Stimulated activated CD4-positive, alpha-beta T cell treated with anti-CD3 and anti-CD28 coated beads, TNF-alpha, amount 100 ng/mL, for 1 hour (primary cell): ENCODE data around the gene ZNF428.
"Not testable (repeated sequence)": the region's sequence is repeated elsewhere in the genome, so short reads cannot be mapped to it uniquely, and the experiment has no call there.

Experiments used
- DNase-seq, 3 donors: peaks; one replicate each; pipeline ENCODE4 v3.0.0-alpha.2; 2020; ENCODE audit warnings: low read depth in 3 of 3, low spot score in 1 of 3

Gene ZNF428, protein sequence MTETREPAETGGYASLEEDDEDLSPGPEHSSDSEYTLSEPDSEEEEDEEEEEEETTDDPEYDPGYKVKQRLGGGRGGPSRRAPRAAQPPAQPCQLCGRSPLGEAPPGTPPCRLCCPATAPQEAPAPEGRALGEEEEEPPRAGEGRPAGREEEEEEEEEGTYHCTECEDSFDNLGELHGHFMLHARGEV

DNA sequence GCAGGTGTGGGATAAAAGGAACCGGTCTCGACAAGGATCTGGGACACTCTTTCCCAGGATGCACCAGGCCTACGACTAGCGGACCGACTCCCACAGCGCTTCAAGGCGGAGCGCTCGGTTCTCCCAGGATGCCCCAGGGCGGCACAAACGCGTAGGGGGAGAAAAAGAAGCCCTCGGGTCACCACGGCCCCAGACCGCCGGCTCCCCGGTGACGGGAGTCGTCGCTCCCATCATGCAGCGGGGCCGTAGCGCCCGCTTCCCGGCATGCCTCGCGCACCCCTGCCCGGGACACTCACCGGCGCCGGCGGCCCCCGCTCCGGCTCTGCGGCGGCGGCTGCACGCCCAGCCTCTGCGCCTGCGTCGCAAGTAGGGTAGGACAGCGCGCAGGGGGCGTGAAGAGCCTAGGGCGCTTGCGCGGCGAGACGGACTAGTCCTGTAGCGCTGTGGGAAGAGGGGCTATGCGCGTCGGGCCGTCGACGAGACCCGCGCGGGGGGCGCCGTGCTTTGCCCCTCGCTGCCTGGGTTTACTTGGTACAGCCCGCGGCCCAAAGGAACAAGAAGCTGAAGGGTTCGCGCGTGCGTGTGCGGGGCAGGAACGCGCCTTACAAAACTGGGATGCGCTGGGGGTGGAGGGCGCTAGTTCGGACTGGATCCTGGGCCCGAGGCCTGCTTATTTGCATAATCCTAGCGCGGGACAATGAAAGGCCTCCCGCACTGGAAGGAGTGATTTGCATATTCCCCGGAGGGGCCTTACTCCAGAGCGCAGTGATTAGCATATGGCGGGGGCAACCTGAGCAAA lies at the start of gene ZNF428:
TSS of gene ZNF428 (minus strand) at position 368 of the 799 bp plus-strand sequence. CDS start 5,325 bp downstream, outside the sequence.
- DNase-seq, result peak; percentile 65 to 74 (median 71)

- peak; percentile 84 to 94 (median 91) for DNase-seq
Measured at GRCh38 chr19:43668406-43669109, 49.1 kb upstream of the ZNF428 start.

DNA sequence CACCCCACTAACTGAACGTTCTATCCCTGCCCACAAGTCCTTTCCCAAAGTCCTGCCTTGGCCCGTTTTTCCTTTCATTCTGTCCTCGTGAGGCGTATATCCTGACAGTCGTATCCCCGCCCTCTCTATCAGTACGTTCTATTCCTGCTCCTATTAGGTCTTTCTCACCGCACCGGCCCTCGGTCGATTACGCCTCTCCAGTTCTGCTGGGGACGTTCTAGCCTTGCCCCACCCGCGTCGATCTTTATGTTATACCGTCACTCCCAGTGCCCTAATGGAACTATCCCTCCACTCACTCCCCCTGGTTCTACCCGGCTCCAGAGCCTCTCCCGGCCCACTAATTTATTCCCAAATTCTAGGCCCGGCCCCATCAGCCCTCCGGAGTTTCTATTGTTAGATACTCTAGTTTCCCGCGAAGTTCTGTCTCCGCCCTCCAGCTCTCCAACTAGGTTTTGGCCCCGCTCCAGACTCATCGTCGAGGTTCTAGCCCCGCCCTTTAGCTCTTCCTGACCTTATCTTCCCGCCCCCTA lies 48.5 kb upstream of the ZNF428 start:
- no peak for DNase-seq

- DNase-seq, result no peak
Measured at GRCh38 chr19:43667126-43667875, 47.9 kb upstream of the ZNF428 start.

DNA sequence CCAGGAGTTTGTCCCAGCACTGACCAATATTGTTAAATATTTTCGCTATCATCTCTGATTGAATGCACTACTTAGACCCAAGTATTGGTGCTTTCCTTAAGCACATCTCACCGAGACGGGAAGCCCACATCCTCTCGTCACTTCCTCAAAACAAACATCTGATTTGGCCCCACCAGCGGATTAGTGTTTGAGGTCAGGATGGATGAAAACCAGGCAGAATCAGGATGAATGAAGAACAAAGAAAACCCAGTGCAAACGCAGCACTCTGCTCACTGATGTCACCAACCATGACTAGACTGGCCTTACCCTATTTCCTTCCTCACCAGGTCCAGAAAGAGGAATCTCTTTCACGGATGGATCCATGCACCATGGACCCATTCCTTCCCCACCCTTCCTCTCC lies 44.6 kb upstream of the ZNF428 start:
- no peak for DNase-seq

DNA sequence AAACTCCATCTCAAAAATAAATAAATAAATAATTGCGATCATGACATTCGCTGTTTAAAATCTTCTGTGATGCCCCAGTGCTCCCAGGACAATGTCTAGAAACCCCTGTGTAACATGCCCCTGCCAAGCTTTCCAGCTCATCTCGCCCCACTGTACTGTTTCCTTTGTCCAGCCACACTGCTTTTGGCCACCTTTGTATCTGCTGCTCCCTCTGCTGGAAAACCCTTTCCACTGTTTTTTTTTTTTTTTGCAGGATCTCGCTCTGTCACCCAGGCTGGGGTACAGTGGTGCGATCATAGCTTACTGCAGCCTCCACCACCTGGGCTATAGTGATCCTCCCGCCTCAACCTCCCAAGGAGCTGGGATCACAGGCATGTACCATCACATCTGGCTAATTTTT lies 43.1 kb upstream of the ZNF428 start:
- no peak for DNase-seq

- no peak for DNase-seq
Measured at GRCh38 chr19:43660971-43661360, 41.5 kb upstream of the ZNF428 start.

DNA sequence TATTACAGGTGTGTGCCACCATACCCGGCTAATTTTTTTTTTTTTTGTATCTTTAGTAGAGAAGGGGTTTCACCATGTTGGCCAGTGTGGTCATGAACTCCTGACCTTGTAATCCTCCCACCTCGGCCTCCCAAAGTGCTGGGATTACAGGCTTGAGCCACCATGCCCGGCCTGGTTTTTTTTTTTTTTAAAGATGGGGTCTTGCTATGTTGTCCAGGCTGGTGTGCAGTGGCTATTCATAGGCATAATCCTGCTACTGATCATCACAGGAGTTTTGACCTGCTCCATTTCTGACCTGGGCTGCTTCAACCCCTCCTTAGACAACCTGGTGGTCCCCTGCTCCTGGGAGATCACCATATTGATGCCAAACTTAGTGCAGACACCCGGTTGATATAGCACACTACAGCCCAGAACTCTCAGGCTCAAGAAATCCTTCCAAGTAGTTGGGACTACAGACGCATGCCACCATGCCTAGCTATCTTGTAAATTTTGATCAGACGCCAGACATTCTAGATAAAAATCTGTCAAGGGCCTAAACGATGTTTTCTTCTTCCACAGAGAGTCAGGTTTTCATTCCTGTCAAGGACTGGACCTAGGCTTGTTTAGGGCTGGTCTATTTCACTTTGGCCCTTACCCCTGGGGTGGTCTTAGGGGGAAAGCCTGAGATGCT lies 41.0 kb upstream of the ZNF428 start:
- no peak for DNase-seq

GRCh38 chr19:43658494-43658893 lies 39.1 kb upstream of the ZNF428 start:
- no peak for DNase-seq

DNA sequence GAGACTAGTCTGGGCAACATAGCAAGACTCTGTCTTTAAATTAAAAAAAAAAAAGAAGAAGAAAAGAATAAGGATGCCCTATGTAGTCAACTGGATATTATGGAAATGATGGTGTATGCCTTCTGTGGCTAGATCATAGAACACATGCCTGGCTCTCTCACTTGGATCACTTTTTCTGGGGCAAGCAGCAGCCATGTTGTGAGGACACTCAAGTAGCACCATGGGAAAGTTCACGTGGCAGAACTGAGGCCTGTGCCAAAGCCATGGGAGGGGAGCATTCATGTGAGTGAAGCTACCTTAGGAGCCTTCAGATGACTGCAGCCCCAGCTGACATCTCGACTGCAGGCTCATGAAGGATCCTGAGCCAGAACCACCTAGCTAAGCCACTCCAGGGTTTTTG lies 38.6 kb upstream of the ZNF428 start:
- no peak for DNase-seq

GRCh38 chr19:43656436-43656835 lies 37.0 kb upstream of the ZNF428 start:
- DNase-seq, result no peak

- DNase-seq, result no peak
Measured at GRCh38 chr19:43652546-43652874, 33.1 kb upstream of the ZNF428 start.

DNA sequence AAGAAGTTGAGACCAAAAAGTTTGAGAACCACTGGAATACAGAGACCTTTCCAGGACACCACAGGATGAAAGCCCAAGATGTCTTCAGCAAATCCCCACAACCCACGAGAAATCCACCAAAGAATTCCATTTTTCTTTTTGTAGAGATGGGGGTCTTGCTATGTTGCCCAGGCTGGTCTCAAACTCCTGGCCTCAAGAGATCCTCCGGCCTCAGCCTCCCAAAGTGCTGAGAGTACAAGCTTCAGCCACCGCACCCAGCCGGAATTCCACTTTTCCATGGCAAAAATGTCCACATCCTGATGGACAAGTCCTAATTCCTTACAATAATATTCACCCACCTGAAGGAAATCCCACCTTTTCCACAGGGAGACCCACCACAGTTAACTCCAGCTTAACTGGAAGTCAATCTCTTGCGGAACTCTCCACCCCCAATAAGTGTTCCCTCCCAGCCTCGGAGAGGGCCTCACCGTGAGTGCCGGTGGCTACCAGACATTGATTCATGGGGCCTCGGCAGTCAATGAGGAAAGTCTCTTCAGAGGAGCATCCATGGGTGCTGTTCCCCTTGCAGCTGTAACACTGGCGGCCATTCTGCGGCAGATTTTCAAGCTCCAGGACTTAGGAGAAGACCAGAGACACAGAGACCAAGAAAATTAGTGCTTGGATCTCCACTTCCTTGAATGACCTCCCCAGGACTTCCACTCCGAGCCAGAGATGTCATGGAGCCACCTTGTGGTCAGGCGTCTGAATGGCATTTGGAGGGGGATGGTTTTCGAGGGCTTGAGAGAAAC lies 32.5 kb upstream of the ZNF428 start:
- no peak for DNase-seq

DNA sequence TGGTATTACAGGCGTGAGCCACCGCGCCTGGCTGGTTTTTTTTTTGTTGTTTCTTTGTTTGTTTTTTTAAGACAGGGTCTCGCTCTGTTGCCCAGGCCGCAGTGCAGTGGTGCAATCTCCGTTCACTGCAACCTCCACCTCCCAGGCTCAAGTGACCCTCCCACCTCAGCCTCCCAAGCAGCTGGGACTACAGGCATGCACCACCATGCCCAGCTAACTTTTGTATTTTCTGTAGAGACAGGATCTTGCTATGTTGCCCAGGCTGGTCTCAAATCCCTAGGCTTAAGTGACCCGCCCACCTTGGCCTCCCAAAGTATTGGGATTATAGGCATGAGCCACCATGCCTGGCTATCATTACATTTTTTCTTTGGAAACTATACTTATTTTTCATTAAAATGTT lies 30.8 kb upstream of the ZNF428 start:
- DNase-seq, result not testable (repeated sequence)

- no peak for DNase-seq
Measured at GRCh38 chr19:43649514-43649913, 30.1 kb upstream of the ZNF428 start.

DNA sequence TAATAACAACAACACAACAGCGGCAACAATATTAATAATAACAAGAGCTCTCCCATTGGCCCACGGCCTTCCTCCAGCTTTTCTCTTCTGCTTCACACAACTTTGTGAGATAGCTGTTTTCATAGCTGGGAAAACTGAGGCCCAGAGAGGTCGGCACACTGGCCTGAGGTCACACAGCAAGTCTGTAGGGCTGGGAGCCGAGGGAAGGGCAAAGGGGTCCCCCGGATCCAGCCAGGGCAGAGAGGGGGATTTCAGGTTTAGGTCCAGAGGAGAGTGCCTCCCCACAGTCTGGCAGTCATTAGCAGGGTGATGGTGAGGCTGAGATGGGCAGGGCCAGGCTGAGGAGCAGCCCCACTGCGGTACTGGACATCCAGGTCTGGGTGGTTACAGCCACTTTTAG lies 29.2 kb upstream of the ZNF428 start:
- DNase-seq, result no peak

GRCh38 chr19:43644181-43644580 lies 24.8 kb upstream of the ZNF428 start:
- DNase-seq, result no peak

DNA sequence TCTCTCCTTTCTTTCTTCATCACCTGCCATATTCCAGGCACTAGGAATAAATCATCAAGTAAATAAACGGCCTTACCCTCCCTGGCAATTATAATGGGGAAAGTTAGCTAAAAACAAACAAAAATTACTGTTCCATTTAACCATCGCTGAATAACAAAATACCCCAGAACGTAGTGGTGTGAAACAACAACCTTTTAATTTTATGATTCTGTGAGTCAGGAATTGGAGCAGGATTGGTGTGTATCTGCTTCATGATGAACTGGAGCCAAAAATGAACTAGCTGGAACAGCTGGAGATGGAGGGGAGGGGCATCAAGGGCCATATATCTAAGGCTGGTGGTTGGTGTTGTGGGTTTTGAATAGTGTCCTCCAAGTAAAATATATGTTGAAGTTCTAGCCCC lies 23.9 kb upstream of the ZNF428 start:
- no peak for DNase-seq

- DNase-seq, result no peak
Measured at GRCh38 chr19:43642531-43642930, 23.1 kb upstream of the ZNF428 start.

DNA sequence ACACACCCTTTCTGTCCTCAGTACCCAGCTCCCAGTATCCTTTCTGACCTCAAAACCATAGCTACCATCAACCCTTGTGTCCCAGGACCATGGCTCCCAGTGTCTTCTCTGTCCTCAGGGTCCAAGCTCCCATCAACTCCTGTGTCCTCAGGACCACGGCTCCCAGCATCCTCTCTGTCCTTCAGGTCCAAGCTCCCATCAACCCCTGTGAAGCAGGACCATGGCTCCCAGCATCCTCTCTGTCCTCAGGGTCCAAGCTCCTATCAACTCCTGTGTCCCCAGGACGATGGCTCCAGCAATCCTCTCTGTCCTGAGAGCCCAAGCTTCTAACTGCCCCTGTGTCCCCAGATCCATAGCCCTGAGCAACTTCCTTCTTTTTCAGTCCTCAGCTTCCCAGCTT lies 21.9 kb upstream of the ZNF428 start:
- DNase-seq, result no peak
